ENCODE results near the gene IFI35.

- no peak for TF ChIP-seq ZNF70 (CRISPR knock-in tag; IDR thresholded peaks at IDR 0.05)
- TF ChIP-seq GLIS3 (CRISPR knock-in tag; IDR thresholded peaks at IDR 0.05), result no peak
- no peak for TF ChIP-seq ZFP30 (CRISPR knock-in tag; IDR thresholded peaks at IDR 0.05)
- TF ChIP-seq CSRNP3 (CRISPR knock-in tag; IDR thresholded peaks at IDR 0.05), result no peak
- TF ChIP-seq BACH2 (CRISPR knock-in tag; IDR thresholded peaks at IDR 0.05; ENCODE audit: borderline replicate concordance), result no peak
- no peak for TF ChIP-seq CREB5 (CRISPR knock-in tag; IDR thresholded peaks at IDR 0.05; ENCODE audit: low read depth)
- TF ChIP-seq ZFP3 (CRISPR knock-in tag; IDR thresholded peaks at IDR 0.05), result no peak
- no peak for TF ChIP-seq RARB (CRISPR knock-in tag; IDR thresholded peaks at IDR 0.05)
- TF ChIP-seq SNAI2 (CRISPR knock-in tag; IDR thresholded peaks at IDR 0.05), result no peak
Measured at GRCh38 chr17:43031666-43032065, 25.1 kb downstream of the IFI35 start.

Data from SK-N-SH treated with all-trans-retinoic acid at 6 μM for 48 hours (cell line).